22Rv1 (cell line): ENCODE measurements around the gene PRKD1.

Experiments
- H3K27ac ChIP-seq: fragments of 450-650 bp; 2 replicates; pipeline ENCODE4 v1.5.1; 2017
- CTCF ChIP-seq: fragments of 450-650 bp; IDR thresholded peaks from 2 replicates; pipeline ENCODE4 v1.5.1; 2017; ENCODE audit warnings: mild to moderate bottlenecking
- ZFX ChIP-seq: fragments of 450-650 bp; IDR thresholded peaks from 2 replicates; pipeline ENCODE4 v1.6.1; 2017; ENCODE audit warnings: antibody characterized with exemption, borderline replicate concordance

Gene PRKD1

GRCh38 chr14:29584992-29585391, 342.7 kb downstream of the PRKD1 start:
- no peak overlapping the region for H3K27ac ChIP-seq
- TF ChIP-seq ZFX (no peak), CTCF (no peak)

- no peak overlapping the region for H3K27ac ChIP-seq
- no peak for TF ChIP-seq ZFX
- TF ChIP-seq CTCF, result no peak
These were observed 346.9 kb downstream of the PRKD1 start for GRCh38 chr14:29580763-29581162.

GRCh38 chr14:29579838-29580237, 347.8 kb downstream of the PRKD1 start:
- TF ChIP-seq ZFX (no peak), CTCF (no peak)
- no peak overlapping the region for H3K27ac ChIP-seq

- TF ChIP-seq ZFX (no peak), CTCF (no peak)
These were observed 350.7 kb downstream of the PRKD1 start for GRCh38 chr14:29576927-29577326.

GRCh38 chr14:29569194-29569593, 358.5 kb downstream of the PRKD1 start:
- TF ChIP-seq ZFX (no peak), CTCF (no peak)
- H3K27ac ChIP-seq, result no peak overlapping the region

More at GRCh38 chr14:29576927-29577326, 350.7 kb downstream of the PRKD1 start:
- no peak overlapping the region for H3K27ac ChIP-seq

GRCh38 chr14:29566194-29566593, 361.5 kb downstream of the PRKD1 start:
- TF ChIP-seq ZFX, result no peak
- TF ChIP-seq CTCF, result no peak
- H3K27ac ChIP-seq, result no peak overlapping the region

GRCh38 chr14:29558516-29558915, 369.1 kb downstream of the PRKD1 start:
- H3K27ac ChIP-seq, result no peak overlapping the region
- TF ChIP-seq CTCF (no peak), ZFX (no peak)
